CD4-positive, alpha-beta T cell (primary cell): Measurements from ENCODE around the gene CDH18. TPM values are rescaled to one million over a fixed set of nuclear protein-coding genes. Genes with fewer than 3 reads are reported as not detected.

Source experiments
- ATAC-seq: fragments of 200-7000 bp; cut with Tn5 transposase; one replicate; pipeline ENCODE4 v1.10.0; 2022; ENCODE audit warnings: mild to moderate bottlenecking; ENCODE audit not compliant: poor library complexity
- CTCF ChIA-PET: fragments of 350-600 bp; sonication (Branson Sonifier 250); formaldehyde crosslinking; loops from one replicate; lab custom pipeline; 2021; ENCODE audit warnings: antibody characterized with exemption, inconsistent platforms; lab: Charles Lee
- POLR2A ChIA-PET: fragments of 350-600 bp; sonication (Branson Sonifier 250); formaldehyde crosslinking; loops from one replicate; lab custom pipeline; 2021; ENCODE audit warnings: antibody characterized with exemption, inconsistent platforms; lab: Charles Lee
- DNase-seq, 14 experiments: peaks; one replicate each; pipeline ENCODE4 v3.0.0-alpha.2; 2013 to 2020; ENCODE audit warnings: mixed read lengths in 2 of 14
- H3K27ac ChIP-seq, 2 donors: one replicate each; pipeline versions ENCODE4 v1.5.1 to v1.7.0; 2013; ENCODE audit warnings: low read length in 2 of 2, low read depth in 1 of 2, mild to moderate bottlenecking in 1 of 2
- H3K27me3 ChIP-seq, 2 experiments: 1 replicate in 1 of 2; 2 replicates in 1 of 2; pipeline versions ENCODE4 v1.6.1 to v1.7.0; 2013; ENCODE audit warnings: low read length in 2 of 2, control low read depth in 1 of 2, mild to moderate bottlenecking in 1 of 2, moderate library complexity in 1 of 2; ENCODE audit not compliant: insufficient read depth in 2 of 2, control insufficient read depth in 1 of 2
- H3K36me3 ChIP-seq: one replicate; pipeline ENCODE4 v1.6.1; 2013; ENCODE audit warnings: low read length, control low read depth; ENCODE audit not compliant: insufficient read depth
- H3K4me1 ChIP-seq: one replicate; pipeline ENCODE4 v1.6.1; 2013; ENCODE audit warnings: low read length, control low read depth; ENCODE audit not compliant: insufficient read depth
- H3K4me3 ChIP-seq: one replicate; pipeline ENCODE4 v1.5.1; 2013; ENCODE audit warnings: mild to moderate bottlenecking, low read length, moderate library complexity
- H3K9me3 ChIP-seq, 2 experiments: 1 replicate in 1 of 2; 2 replicates in 1 of 2; pipeline versions ENCODE4 v1.6.1 to v1.7.0; 2013; ENCODE audit warnings: low read length in 2 of 2, mild to moderate bottlenecking in 2 of 2, control low read depth in 1 of 2, moderate library complexity in 1 of 2; ENCODE audit not compliant: control insufficient read depth in 1 of 2, insufficient read depth in 1 of 2
- H3K27ac Mint-ChIP-seq: one replicate; pipeline ENCODE4 v1.8.0; 2020; ENCODE audit warnings: mixed read lengths
- H3K27me3 Mint-ChIP-seq: one replicate; pipeline ENCODE4 v1.8.0; 2021; ENCODE audit warnings: mixed read lengths
- H3K36me3 Mint-ChIP-seq: one replicate; pipeline ENCODE4 v1.8.0; 2021; ENCODE audit warnings: low read depth, mixed read lengths
- H3K4me1 Mint-ChIP-seq: one replicate; pipeline ENCODE4 v1.8.0; 2021; ENCODE audit warnings: low read depth, mixed read lengths
- H3K4me3 Mint-ChIP-seq: one replicate; pipeline ENCODE4 v1.8.0; 2020; ENCODE audit warnings: mild to moderate bottlenecking, mixed read lengths
- H3K9me3 Mint-ChIP-seq: one replicate; pipeline ENCODE4 v1.8.0; 2020; ENCODE audit warnings: mixed read lengths
- intact Hi-C, 2 experiments: fragments of 100-400 bp; cut with DNase I in 1 of 2; cut with micrococcal nuclease in 1 of 2; formaldehyde crosslinking; loops; one replicate each; pipeline versions ENCODE4 v1.15.1 to v1.9.0; 2023 to 2025; cut with DNase I, micrococcal nuclease
- total RNA-seq, 174 experiments: library from RNA in 2 of 174; stranded (reverse) in 2 of 174; gene quantifications; one replicate each; pipeline ENCODE4 v1.2.3 and lab custom pipeline; 2021 to 2026
- TF ChIP-seq, protein P1 (sequence below): fragments of 200-600 bp; IDR thresholded peaks from one replicate; pipeline ENCODE4 v1.8.0; 2022; ENCODE audit warnings: antibody characterized with exemption, mild to moderate bottlenecking

The CDH18 gene
- total RNA-seq, 2 experiments from 2014 or later, result not detected

DNA sequence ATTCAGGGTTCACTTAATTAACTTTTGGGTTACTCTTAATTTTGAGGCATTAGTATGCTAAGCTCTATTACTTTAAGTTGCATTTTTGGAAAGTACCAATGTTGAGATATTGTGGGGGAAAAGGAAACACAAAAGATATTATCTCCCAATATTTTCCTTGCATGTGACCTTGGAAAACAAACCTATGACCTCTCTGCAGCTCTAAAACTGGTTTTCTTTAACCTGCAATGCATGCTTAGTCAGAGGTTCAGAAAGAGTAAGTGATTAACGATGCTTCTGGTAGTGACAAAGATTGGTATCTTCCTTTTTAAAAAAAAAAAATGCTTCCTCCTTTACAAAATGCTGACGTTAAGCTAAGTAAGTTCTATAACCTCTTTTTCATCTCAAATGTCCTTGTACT, 44.9 kb upstream of the CDH18 start:
- no peak overlapping the region for H3K4me3 Mint-ChIP-seq
- no peak overlapping the region for H3K27ac Mint-ChIP-seq
- H3K9me3 ChIP-seq, result no peaks in the 10 kb centered on the region
- no peaks in the 10 kb centered on the region for H3K27me3 Mint-ChIP-seq
- ATAC-seq (no peak), DNase-seq (no peak)
- H3K27ac ChIP-seq, result no peak overlapping the region
- ChIA-PET POLR2A (no interaction called here), CTCF (no interaction called here)
- H3K4me3 ChIP-seq, result no peak overlapping the region
- no peaks in the 10 kb centered on the region for H3K27me3 ChIP-seq
- H3K4me1 Mint-ChIP-seq, result no peaks in the 10 kb centered on the region
- H3K36me3 ChIP-seq, result no peaks in the 10 kb centered on the region
- no peaks in the 10 kb centered on the region for H3K4me1 ChIP-seq
- TF ChIP-seq, protein P1, sequence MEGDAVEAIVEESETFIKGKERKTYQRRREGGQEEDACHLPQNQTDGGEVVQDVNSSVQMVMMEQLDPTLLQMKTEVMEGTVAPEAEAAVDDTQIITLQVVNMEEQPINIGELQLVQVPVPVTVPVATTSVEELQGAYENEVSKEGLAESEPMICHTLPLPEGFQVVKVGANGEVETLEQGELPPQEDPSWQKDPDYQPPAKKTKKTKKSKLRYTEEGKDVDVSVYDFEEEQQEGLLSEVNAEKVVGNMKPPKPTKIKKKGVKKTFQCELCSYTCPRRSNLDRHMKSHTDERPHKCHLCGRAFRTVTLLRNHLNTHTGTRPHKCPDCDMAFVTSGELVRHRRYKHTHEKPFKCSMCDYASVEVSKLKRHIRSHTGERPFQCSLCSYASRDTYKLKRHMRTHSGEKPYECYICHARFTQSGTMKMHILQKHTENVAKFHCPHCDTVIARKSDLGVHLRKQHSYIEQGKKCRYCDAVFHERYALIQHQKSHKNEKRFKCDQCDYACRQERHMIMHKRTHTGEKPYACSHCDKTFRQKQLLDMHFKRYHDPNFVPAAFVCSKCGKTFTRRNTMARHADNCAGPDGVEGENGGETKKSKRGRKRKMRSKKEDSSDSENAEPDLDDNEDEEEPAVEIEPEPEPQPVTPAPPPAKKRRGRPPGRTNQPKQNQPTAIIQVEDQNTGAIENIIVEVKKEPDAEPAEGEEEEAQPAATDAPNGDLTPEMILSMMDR, result no peak
- H3K9me3 Mint-ChIP-seq, result peaks cover 20% of the 10 kb centered on the region
- intact Hi-C loops, result no loop called here
- H3K36me3 Mint-ChIP-seq, result no peaks in the 10 kb centered on the region

DNA sequence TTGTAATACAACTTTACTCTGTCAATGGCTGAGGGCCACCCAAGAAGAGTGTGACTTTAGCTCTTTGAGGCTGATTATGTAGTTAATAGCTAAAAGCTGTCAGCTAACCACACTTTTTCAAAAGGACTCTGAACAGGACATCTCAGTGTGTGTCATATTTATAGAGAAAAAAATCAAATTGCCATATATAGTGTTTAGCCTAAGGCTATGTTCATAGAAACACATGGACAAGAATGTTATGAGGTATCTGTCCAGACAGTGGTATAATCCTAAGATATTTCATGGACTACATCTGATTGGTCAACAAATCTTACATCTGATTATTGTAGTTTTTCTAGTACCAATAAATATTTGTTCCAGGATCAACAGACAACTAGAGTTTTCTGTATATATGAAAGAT, 42.1 kb upstream of the CDH18 start:
- no peaks in the 10 kb centered on the region for H3K4me1 Mint-ChIP-seq
- DNase-seq, result no peak

DNA sequence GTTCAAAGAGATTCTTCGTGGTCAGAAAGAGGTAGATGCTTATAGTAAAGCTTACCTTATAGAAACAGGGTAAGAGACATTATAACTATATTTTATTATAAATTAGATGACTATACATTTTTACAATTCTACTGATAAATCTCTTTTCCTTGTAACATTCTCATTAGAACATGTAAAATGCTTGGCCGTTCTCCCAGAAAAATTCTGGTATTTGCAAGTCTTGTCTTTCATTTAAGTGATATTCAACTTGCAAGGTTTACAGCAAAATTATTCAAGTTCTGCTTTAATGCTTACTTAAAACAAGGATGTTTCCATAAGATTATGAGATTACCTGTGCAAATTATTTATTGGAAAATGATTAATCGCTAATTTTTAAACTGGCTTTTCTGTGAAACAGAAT, 41.3 kb upstream of the CDH18 start:
- Histone ChIP-seq H3K9me3 (no peaks in the 10 kb centered on the region), H3K36me3 (no peaks in the 10 kb centered on the region), H3K27me3 (no peaks in the 10 kb centered on the region), H3K4me3 (no peak overlapping the region), H3K27ac (no peak overlapping the region), H3K4me1 (no peaks in the 10 kb centered on the region)
- H3K4me1 Mint-ChIP-seq, result no peaks in the 10 kb centered on the region
- H3K36me3 Mint-ChIP-seq, result no peaks in the 10 kb centered on the region
- TF ChIP-seq, protein P1, result no peak
- DNase-seq (no peak), ATAC-seq (no peak)
- CTCF ChIA-PET, result no interaction called here
- no peak overlapping the region for H3K27ac Mint-ChIP-seq
- POLR2A ChIA-PET, result no interaction called here
- no peak overlapping the region for H3K4me3 Mint-ChIP-seq
- H3K27me3 Mint-ChIP-seq, result no peaks in the 10 kb centered on the region
- H3K9me3 Mint-ChIP-seq, result peaks cover 16% of the 10 kb centered on the region
- intact Hi-C loops, result no loop called here

More for the DNA sequence above, 42.1 kb upstream of the CDH18 start:
- no peaks in the 10 kb centered on the region for H3K36me3 Mint-ChIP-seq
- ChIA-PET CTCF (no interaction called here), POLR2A (no interaction called here)
- H3K9me3 ChIP-seq, result no peaks in the 10 kb centered on the region
- H3K9me3 Mint-ChIP-seq, result peaks cover 13% of the 10 kb centered on the region
- intact Hi-C loops, result no loop called here
- H3K4me1 ChIP-seq, result no peaks in the 10 kb centered on the region
- H3K4me3 ChIP-seq, result no peak overlapping the region
- no peaks in the 10 kb centered on the region for H3K27me3 Mint-ChIP-seq
- no peak overlapping the region for H3K4me3 Mint-ChIP-seq
- TF ChIP-seq, protein P1, result no peak
- H3K36me3 ChIP-seq, result no peaks in the 10 kb centered on the region
- H3K27ac ChIP-seq, result no peak overlapping the region
- no peak overlapping the region for H3K27ac Mint-ChIP-seq
- ATAC-seq, result no peak
- H3K27me3 ChIP-seq, result no peaks in the 10 kb centered on the region
